ENCODE results near the gene HEXD. TPM values are rescaled to one million over a fixed set of nuclear protein-coding genes. Genes with fewer than 3 reads are reported as not detected.

Gene HEXD
- total RNA-seq, 2 donors from 2014 or later, result 31.5 to 37.6 TPM

GRCh38 chr17:82382933-82383255 is 35.3 kb upstream of the HEXD start:
- 86 to 96% methylated on average over 4 to 11 of the region's 11 CpGs for whole genome bisulfite sequencing, 2 experiments (ENCODE audit: insufficient coverage in 1 of 2, insufficient read length in 1 of 2)
- no peak overlapping the region for H3K9ac ChIP-seq (ENCODE audit: extremely low read depth, low read length, poor library complexity, severe bottlenecking)
- no peaks in the 10 kb centered on the region for H3K36me3 ChIP-seq (ENCODE audit: control insufficient read depth, insufficient read depth, low read length)
- H3K4me1 ChIP-seq (ENCODE audit: control insufficient read depth, insufficient read depth, low read length), result no peaks in the 10 kb centered on the region
- Mint-ChIP-seq H3K27ac (no peak overlapping the region), H3K36me3 (ENCODE audit: low read depth) (no peaks in the 10 kb centered on the region), H3K4me3 (no peak overlapping the region), H3K4me1 (no peaks in the 10 kb centered on the region), H3K27me3 (ENCODE audit: insufficient read depth) (peaks cover 11% of the 10 kb centered on the region), H3K9me3 (no peaks in the 10 kb centered on the region)
- H3K4me3 ChIP-seq (ENCODE audit: low read length), result no peak overlapping the region
- no peak for DNase-seq
- no peak for TF ChIP-seq CTCF (conservative IDR thresholded peaks at IDR 0.05)
- H3K27ac ChIP-seq (ENCODE audit: low read depth, low read length), result no peak overlapping the region
- no peaks in the 10 kb centered on the region for H3K9me3 ChIP-seq (ENCODE audit: control insufficient read depth, low read length)
- H3K27me3 ChIP-seq (ENCODE audit: control insufficient read depth, insufficient read depth, low read length, poor library complexity, severe bottlenecking), result no peaks in the 10 kb centered on the region

- peak overlapping the region; percentile 53 for H3K27ac ChIP-seq (ENCODE audit: low read depth, low read length)
- no peaks in the 10 kb centered on the region for H3K9me3 ChIP-seq (ENCODE audit: control insufficient read depth, low read length)
- H3K9me3 Mint-ChIP-seq, result no peaks in the 10 kb centered on the region
- no peak for DNase-seq
- no peaks in the 10 kb centered on the region for H3K4me1 Mint-ChIP-seq
- no peaks in the 10 kb centered on the region for H3K36me3 Mint-ChIP-seq (ENCODE audit: low read depth)
- H3K36me3 ChIP-seq (ENCODE audit: control insufficient read depth, insufficient read depth, low read length), result no peaks in the 10 kb centered on the region
- H3K4me3 ChIP-seq (ENCODE audit: low read length), result no peak overlapping the region
- H3K27me3 ChIP-seq (ENCODE audit: control insufficient read depth, insufficient read depth, low read length, poor library complexity, severe bottlenecking), result no peaks in the 10 kb centered on the region
- H3K27me3 Mint-ChIP-seq (ENCODE audit: insufficient read depth), result peaks cover 11% of the 10 kb centered on the region
- H3K9ac ChIP-seq (ENCODE audit: extremely low read depth, low read length, poor library complexity, severe bottlenecking), result no peak overlapping the region
- no peak for TF ChIP-seq CTCF (conservative IDR thresholded peaks at IDR 0.05)
- 87 to 93% methylated on average over 11 to 17 of the region's 18 CpGs for WGBS, 2 experiments (ENCODE audit: insufficient coverage in 1 of 2, insufficient read length in 1 of 2)
- H3K27ac Mint-ChIP-seq, result no peak overlapping the region
- H3K4me3 Mint-ChIP-seq, result no peak overlapping the region
- no peaks in the 10 kb centered on the region for H3K4me1 ChIP-seq (ENCODE audit: control insufficient read depth, insufficient read depth, low read length)
Observed at GRCh38 chr17:82383411-82383810, 34.7 kb upstream of the HEXD start.

GRCh38 chr17:82384051-82384729 is 34.0 kb upstream of the HEXD start:
- H3K36me3 ChIP-seq (ENCODE audit: control insufficient read depth, insufficient read depth, low read length), result no peaks in the 10 kb centered on the region
- Mint-ChIP-seq H3K9me3 (no peaks in the 10 kb centered on the region), H3K27ac (no peak overlapping the region), H3K36me3 (ENCODE audit: low read depth) (no peaks in the 10 kb centered on the region), H3K4me3 (no peak overlapping the region), H3K4me1 (no peaks in the 10 kb centered on the region), H3K27me3 (ENCODE audit: insufficient read depth) (peaks cover 8% of the 10 kb centered on the region)
- no peak for DNase-seq
- H3K27ac ChIP-seq (ENCODE audit: low read depth, low read length), result no peak overlapping the region
- H3K9me3 ChIP-seq (ENCODE audit: control insufficient read depth, low read length), result no peaks in the 10 kb centered on the region
- H3K4me1 ChIP-seq (ENCODE audit: control insufficient read depth, insufficient read depth, low read length), result no peaks in the 10 kb centered on the region
- no peak overlapping the region for H3K4me3 ChIP-seq (ENCODE audit: low read length)
- no peak overlapping the region for H3K9ac ChIP-seq (ENCODE audit: extremely low read depth, low read length, poor library complexity, severe bottlenecking)
- H3K27me3 ChIP-seq (ENCODE audit: control insufficient read depth, insufficient read depth, low read length, poor library complexity, severe bottlenecking), result no peaks in the 10 kb centered on the region
- TF ChIP-seq CTCF (conservative IDR thresholded peaks at IDR 0.05), result no peak
- WGBS, 2 experiments (ENCODE audit: insufficient coverage in 1 of 2, insufficient read length in 1 of 2), result 91 to 93% methylated on average over 19 to 22 of the region's 22 CpGs
